Measurements from ENCODE around the gene SERPINA3. TPM values are rescaled to one million over a fixed set of nuclear protein-coding genes. Genes with fewer than 3 reads are reported as not detected.

Gene SERPINA3
- total and polyA plus RNA-seq, 9 donors = 49.6 to 291 (median 224) TPM

- WGBS, 3 donors = 6 to 20% (median 11%) methylated on average over 7 of the region's 7 CpGs
- DNase-seq = peak; percentile 68 to 81 (median 75)
- H3K4me3 ChIP-seq = no peak overlapping the region
- intact Hi-C loops (cut with DNase I) = no loop called here
- H3K27me3 ChIP-seq = no peaks in the 10 kb centered on the region
- H3K4me1 ChIP-seq (ENCODE audit: insufficient read depth) = peaks cover 22% of the 10 kb centered on the region
- H3K27ac ChIP-seq = peak overlapping the region in 1 of 2 donors; percentile 76
- TF ChIP-seq CTCF (IDR thresholded peaks at IDR 0.05) = no peak
- no peak for TF ChIP-seq EP300 (IDR thresholded peaks at IDR 0.05)
- no peak for TF ChIP-seq POLR2A (IDR thresholded peaks at IDR 0.05)
- no peaks in the 10 kb centered on the region for H3K9me3 ChIP-seq
- H3K36me3 ChIP-seq = no peaks in the 10 kb centered on the region
Measured at GRCh38 chr14:94582199-94582750, 29.9 kb upstream of the SERPINA3 start.

GRCh38 chr14:94582851-94583250 is 29.3 kb upstream of the SERPINA3 start:
- Histone ChIP-seq H3K4me1 (ENCODE audit: insufficient read depth) (peaks cover 22% of the 10 kb centered on the region), H3K27ac (peak overlapping the region in 1 of 2 donors; percentile 76), H3K27me3 (no peaks in the 10 kb centered on the region), H3K36me3 (no peaks in the 10 kb centered on the region), H3K4me3 (no peak overlapping the region), H3K9me3 (no peaks in the 10 kb centered on the region)
- no peak for DNase-seq
- 61 to 83% (median 75%) methylated on average over 3 of the region's 3 CpGs for WGBS, 3 donors
- intact Hi-C loops (cut with DNase I) = no loop called here
- TF ChIP-seq EP300 (IDR thresholded peaks at IDR 0.05) = no peak
- no peak for TF ChIP-seq POLR2A (IDR thresholded peaks at IDR 0.05)
- TF ChIP-seq CTCF (IDR thresholded peaks at IDR 0.05) = no peak

- no peak for DNase-seq
- TF ChIP-seq POLR2A (IDR thresholded peaks at IDR 0.05) (no peak), CTCF (IDR thresholded peaks at IDR 0.05) (no peak), EP300 (IDR thresholded peaks at IDR 0.05) (no peak)
- Histone ChIP-seq H3K27ac (peak overlapping the region in 1 of 2 donors; percentile 76), H3K27me3 (no peaks in the 10 kb centered on the region), H3K9me3 (no peaks in the 10 kb centered on the region), H3K4me3 (no peak overlapping the region), H3K36me3 (no peaks in the 10 kb centered on the region), H3K4me1 (ENCODE audit: insufficient read depth) (peaks cover 27% of the 10 kb centered on the region)
- WGBS, 3 donors = 88 to 98% (median 96%) methylated on average over 4 of the region's 4 CpGs
- intact Hi-C loops (cut with DNase I) = no loop called here
Measured at GRCh38 chr14:94583557-94583956, 28.6 kb upstream of the SERPINA3 start.

GRCh38 chr14:94584591-94585280 is 27.5 kb upstream of the SERPINA3 start:
- intact Hi-C loops (cut with DNase I) = no loop called here
- H3K27ac ChIP-seq = peak overlapping the region; percentile 6 to 30
- H3K9me3 ChIP-seq = no peaks in the 10 kb centered on the region
- H3K36me3 ChIP-seq = no peaks in the 10 kb centered on the region
- 37 to 45% (median 40%) methylated on average over 5 of the region's 5 CpGs for WGBS, 3 donors
- TF ChIP-seq CTCF (IDR thresholded peaks at IDR 0.05) (no peak), EP300 (IDR thresholded peaks at IDR 0.05) (no peak), POLR2A (IDR thresholded peaks at IDR 0.05) (no peak)
- peak in 1 of 5 donors; percentile 34 for DNase-seq
- H3K4me1 ChIP-seq (ENCODE audit: insufficient read depth) = peaks cover 27% of the 10 kb centered on the region
- H3K4me3 ChIP-seq = no peak overlapping the region
- H3K27me3 ChIP-seq = no peaks in the 10 kb centered on the region

Data from ovary (tissue), 9 donors.